Measurements from ENCODE around the gene TYMP. TPM values are rescaled to one million over a fixed set of nuclear protein-coding genes. Genes with fewer than 3 reads are reported as not detected.

TYMP gene
- total and polyA plus RNA-seq, 2 of the 8 experiments (the other 6 are each of a cell fraction or from before 2014, with no cell fraction given), result 0.43 to 0.48 TPM

DNA sequence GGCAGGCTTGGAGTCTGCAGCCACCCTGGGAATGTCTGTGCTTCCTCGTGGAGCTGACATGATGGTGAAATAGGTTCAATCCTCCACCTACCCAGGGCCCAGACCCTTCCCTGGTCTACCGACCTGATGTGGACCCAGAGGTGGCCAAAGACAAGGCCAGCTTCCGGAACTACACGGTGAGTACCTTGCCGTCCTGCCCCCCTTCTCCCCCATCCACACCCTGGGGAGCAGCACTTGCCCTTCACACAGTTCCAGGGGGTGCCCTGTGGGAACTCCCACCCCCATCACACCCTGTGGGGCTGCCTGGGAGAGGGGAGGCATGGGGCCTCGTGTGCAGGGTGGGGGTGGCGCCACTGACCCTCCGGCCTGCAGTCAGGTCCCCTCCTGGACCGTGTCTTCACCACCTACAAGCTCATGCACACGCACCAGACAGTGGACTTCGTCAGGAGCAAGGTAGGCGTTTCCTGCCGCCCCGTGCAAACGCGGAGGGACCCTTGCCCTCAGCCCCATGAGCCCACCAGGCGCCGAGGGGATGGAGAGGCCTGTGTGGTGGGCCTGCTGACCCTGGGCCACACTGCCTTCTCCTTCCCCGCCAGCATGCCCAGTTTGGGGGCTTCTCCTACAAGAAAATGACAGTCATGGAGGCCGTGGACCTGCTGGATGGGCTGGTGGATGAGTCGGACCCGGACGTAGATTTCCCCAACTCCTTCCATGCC lies 42.4 kb downstream of the TYMP start:
- 0 out of 8 replicates have a peak, but pooled peaks cover 0 to 2% (median 0%) of the 10 kb centered on the region in 4 experiments for H3K36me3 ChIP-seq (ENCODE audit: control insufficient read depth in 2 of 4, insufficient read depth in 4 of 4, low read length in 3 of 4)
- H3K27ac ChIP-seq (ENCODE audit: low read depth, low read length), result no peak overlapping the region
- no peak overlapping the region for H3K56ac ChIP-seq (replicated peaks; ENCODE audit: insufficient read length, low read depth, low read length)
- H3K79me2 ChIP-seq (ENCODE audit: control insufficient read depth in 1 of 2, insufficient read depth in 2 of 2, low read length in 2 of 2), result no peaks in the 10 kb centered on the region
- CTCF ChIA-PET (ENCODE audit: partially characterized antibody), result interaction anchor here (0.7 to 5.6 kb wide), 3 partner anchors 9 to 30 kb away, joined by 3 to 54 read pairs (median 3); no protein-coding TSS in a partner anchor
- no peak overlapping the region for H3K4ac ChIP-seq (replicated peaks; ENCODE audit: insufficient read length, low read depth, low read length)
- no peak overlapping the region for H2BK15ac ChIP-seq (ENCODE audit: low read length)
- H3K79me1 ChIP-seq (ENCODE audit: low read depth, low read length), result no peaks in the 10 kb centered on the region
- no peak overlapping the region for H2BK20ac ChIP-seq (ENCODE audit: low read length)
- H2AFZ ChIP-seq (ENCODE audit: low read length), result no peak overlapping the region
- DNase-seq (ENCODE audit: low read depth in 1 of 2, low spot score in 2 of 2) (no peak), FAIRE-seq (no peak)
- H4K8ac ChIP-seq (ENCODE audit: extremely low read depth, insufficient read depth, low read length), result peak overlapping the region; percentile 85
- H4K20me1 ChIP-seq (replicated peaks in 1 of 2; ENCODE audit: control insufficient read depth in 1 of 2, insufficient read depth in 2 of 2, low read length in 2 of 2), result peaks cover 0 to 3% of the 10 kb centered on the region in 2 experiments
- H3K4me2 ChIP-seq (ENCODE audit: insufficient read depth in 1 of 2, low read depth in 2 of 2, low read length in 2 of 2), result no peak overlapping the region
- WGBS, 2 experiments (ENCODE audit: extremely low coverage in 1 of 2, insufficient coverage in 1 of 2, insufficient read length in 1 of 2, insufficient replicate concordance in 2 of 2, low coverage in 1 of 2, low lambda C conversion rate in 2 of 2, missing lambda C conversion rate in 1 of 2), result 85% methylated on average over 20 of the region's 23 CpGs; no CpG with 5 or more reads in 1 of the 2 experiments
- H4K91ac ChIP-seq (replicated peaks; ENCODE audit: insufficient read length, low read length), result no peak overlapping the region
- POLR2A ChIA-PET (ENCODE audit: partially characterized antibody), result interaction anchor here (0.9 to 4.8 kb wide), 4 partner anchors 10 to 38 kb away, joined by 3 to 20 read pairs (median 10); partner anchors contain the start of gene SCO2
- no peak overlapping the region for H3K9ac ChIP-seq (replicated peaks in 1 of 4; ENCODE audit: extremely low read depth in 1 of 4, low read depth in 3 of 4, low read length in 3 of 4)
- H3K27me3 ChIP-seq (replicated peaks in 1 of 4; ENCODE audit: control insufficient read depth in 3 of 4, extremely low read depth in 1 of 4, insufficient read depth in 3 of 4, low read length in 3 of 4), result peaks cover 0 to 2% (median 0%) of the 10 kb centered on the region in 4 experiments; a peak in 1 of 7 replicates
- H3K23me2 ChIP-seq (ENCODE audit: low read depth, low read length), result no peaks in the 10 kb centered on the region
- H2BK120ac ChIP-seq (replicated peaks; ENCODE audit: low read depth, low read length), result no peak overlapping the region
- no peak overlapping the region for H3K23ac ChIP-seq (ENCODE audit: insufficient read length)
- no peaks in the 10 kb centered on the region for H3K9me3 ChIP-seq (ENCODE audit: insufficient read depth in 2 of 2, low read depth in 1 of 2, low read length in 1 of 2)
- H4K5ac ChIP-seq (ENCODE audit: insufficient read length, low read depth, low read length), result no peak overlapping the region
- no peak overlapping the region for H3K4me3 ChIP-seq (ENCODE audit: extremely low read depth in 1 of 4, insufficient read depth in 2 of 4, low read depth in 3 of 4, low read length in 4 of 4)
- no peak overlapping the region for H2AK5ac ChIP-seq (ENCODE audit: low read depth, low read length)
- no peak overlapping the region for H2BK12ac ChIP-seq (ENCODE audit: low read depth, low read length)
- H3K14ac ChIP-seq (ENCODE audit: insufficient read length), result no peak overlapping the region
- no peak overlapping the region for H2BK5ac ChIP-seq (ENCODE audit: low read depth, low read length)
- no peaks in the 10 kb centered on the region; a peak in 1 of 7 replicates for H3K4me1 ChIP-seq (replicated peaks in 1 of 4; ENCODE audit: control insufficient read depth in 3 of 4, insufficient read depth in 4 of 4, low read length in 3 of 4)
- H3K18ac ChIP-seq (ENCODE audit: extremely low read depth, low read length), result no peak overlapping the region
- TF ChIP-seq GABPA (IDR thresholded peaks at IDR 0.05; ENCODE audit: borderline replicate concordance, insufficient read depth, low read length) (no peak), NANOG (IDR thresholded peaks at IDR 0.05; ENCODE audit: insufficient read depth, low read depth, low read length, poor library complexity, severe bottlenecking) (no peak), CHD1 (IDR thresholded peaks at IDR 0.05; ENCODE audit: low read depth, low read length) (no peak), RXRA (IDR thresholded peaks at IDR 0.05; ENCODE audit: insufficient read depth, low read depth, low read length) (no peak), SP2 (IDR thresholded peaks at IDR 0.05; ENCODE audit: low read length) (no peak), RAD21 (IDR thresholded peaks at IDR 0.05 in 1 of 2, conservative IDR thresholded peaks at IDR 0.05 in 1 of 2; ENCODE audit: low read depth in 2 of 2, low read length in 2 of 2) (no peak), POU5F1 (IDR thresholded peaks at IDR 0.05; ENCODE audit: low read depth, low read length) (no peak), BRCA1 (IDR thresholded peaks at IDR 0.05; ENCODE audit: low read depth, low read length) (no peak), GTF2F1 (IDR thresholded peaks at IDR 0.05; ENCODE audit: borderline replicate concordance, low read depth, low read length) (no peak)
